ENCODE data around the gene BDP1.
"Not testable (repeated sequence)": the region's sequence is repeated elsewhere in the genome, so short reads cannot be mapped to it uniquely, and the experiment has no call there.

The BDP1 gene

GRCh38 chr5:71455427-71456361 lies at the start of gene BDP1:
Gene BDP1, plus strand, starts transcription at chr5:71455651. Its CDS starts 227 bp downstream, at chr5:71455878.
- DNase-seq: peak; percentile 91 to 99 (median 98)
- intact Hi-C loops (cut with DNase I): no loop called here

- intact Hi-C loops (cut with DNase I); DNase-seq: not testable (repeated sequence)
Measured at GRCh38 chr5:71410088-71410487, 45.4 kb upstream of the BDP1 start.

DNA sequence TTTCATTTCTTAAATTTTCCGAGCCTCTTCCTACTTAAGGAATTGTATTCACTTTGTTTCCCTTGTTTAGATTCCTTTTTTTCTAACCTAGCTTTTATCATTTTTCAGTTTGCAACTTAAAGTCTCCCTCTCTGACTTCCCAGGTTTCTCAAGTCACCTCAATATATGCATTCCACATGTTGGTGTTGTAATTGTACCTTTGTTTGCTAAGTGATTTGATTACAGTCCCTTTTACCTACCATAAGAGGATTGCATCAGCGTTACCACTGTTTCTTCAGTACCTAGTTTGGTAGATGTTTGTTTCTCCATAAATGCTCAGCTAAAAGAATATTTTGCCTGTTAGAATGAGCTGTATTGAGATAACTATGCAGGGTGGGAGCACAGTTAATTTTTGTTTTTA lies 39.8 kb upstream of the BDP1 start:
- intact Hi-C loops (cut with DNase I): not testable (repeated sequence)

DNA sequence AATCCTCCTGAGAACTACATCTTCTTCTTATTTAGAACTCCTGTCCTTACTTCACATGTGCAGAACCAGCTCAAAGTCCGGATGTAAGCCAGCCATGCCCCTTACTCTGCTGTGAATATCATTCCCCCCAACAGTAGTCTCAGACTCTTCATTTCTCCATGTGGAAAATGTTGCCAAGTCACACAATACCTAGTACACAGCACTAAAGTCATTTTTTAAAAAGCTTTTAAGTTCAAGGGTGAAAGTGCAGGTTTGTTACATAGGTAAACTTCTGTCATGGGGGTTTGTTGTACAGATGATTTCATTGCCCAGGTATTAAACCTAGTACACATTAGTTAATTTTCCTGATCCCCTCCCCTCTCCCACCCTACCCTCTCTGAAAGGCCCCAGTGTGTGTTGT lies 37.4 kb upstream of the BDP1 start:
- intact Hi-C loops (cut with DNase I); DNase-seq: not testable (repeated sequence)

More for the DNA sequence above, 39.8 kb upstream of the BDP1 start:
- not testable (repeated sequence) for DNase-seq

DNA sequence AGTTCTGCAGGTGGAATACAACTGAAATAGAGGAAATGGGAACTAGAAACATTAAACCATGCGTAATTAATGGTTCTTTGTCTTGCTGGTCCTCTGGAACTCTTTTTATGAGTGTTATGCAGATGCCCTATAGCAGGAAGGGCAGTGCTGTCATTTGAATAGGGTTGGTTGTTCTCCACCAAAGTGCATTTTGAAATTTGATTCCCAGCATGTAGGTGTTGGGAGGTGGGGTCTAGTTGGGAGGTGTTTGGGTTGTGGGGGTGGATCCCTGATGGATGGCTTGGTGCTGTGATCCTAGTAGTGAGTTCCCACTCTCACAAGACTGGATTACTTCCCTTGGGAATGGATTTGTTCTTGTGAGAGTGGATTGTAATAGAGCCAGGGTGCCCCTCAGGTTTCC lies 34.2 kb upstream of the BDP1 start:
- not testable (repeated sequence) for DNase-seq

DNA sequence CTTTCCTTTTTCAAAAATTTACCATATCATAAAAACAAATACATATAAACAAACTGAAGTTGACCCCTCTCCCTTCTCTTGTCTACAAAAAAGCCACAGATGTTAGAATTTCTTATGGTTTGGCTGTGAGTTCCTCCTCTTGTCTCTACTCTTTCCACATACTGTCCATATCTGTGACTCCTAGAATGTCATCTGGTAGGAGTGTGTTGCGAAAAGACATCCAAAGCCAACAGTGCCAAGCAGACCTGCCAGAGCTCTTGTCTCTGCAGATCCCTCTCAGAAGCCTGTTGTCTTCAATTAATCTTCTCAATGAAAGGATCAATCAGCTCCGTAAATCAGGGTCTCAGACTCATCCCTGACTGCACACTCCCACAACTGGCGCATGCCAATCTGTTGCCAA lies 31.6 kb upstream of the BDP1 start:
- intact Hi-C loops (cut with DNase I): not testable (repeated sequence)

More for the DNA sequence above, 34.2 kb upstream of the BDP1 start:
- intact Hi-C loops (cut with DNase I): not testable (repeated sequence)

GRCh38 chr5:71426686-71427474 lies 28.6 kb upstream of the BDP1 start:
- DNase-seq; intact Hi-C loops (cut with DNase I): not testable (repeated sequence)

More for the DNA sequence above, 31.6 kb upstream of the BDP1 start:
- DNase-seq: not testable (repeated sequence)

DNA sequence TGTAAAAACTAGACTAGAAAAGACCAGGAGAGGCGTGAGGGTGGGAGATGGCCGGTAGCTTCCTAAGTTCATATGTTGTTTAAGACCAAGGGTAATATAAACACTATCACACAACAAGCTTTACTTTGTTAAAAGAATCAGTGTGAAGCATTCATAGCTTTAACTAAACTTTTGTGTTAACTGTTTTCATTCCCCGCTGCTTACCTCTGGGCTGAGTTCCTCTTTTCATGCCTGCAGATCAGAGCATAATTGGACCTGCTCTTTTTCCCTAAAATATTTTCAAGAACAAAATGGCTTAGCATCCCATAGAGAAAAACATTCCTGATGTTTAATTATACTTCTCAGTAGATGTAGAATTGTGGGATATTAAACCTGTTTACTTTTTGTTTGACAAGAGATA lies 23.0 kb upstream of the BDP1 start:
- intact Hi-C loops (cut with DNase I); DNase-seq: not testable (repeated sequence)

DNA sequence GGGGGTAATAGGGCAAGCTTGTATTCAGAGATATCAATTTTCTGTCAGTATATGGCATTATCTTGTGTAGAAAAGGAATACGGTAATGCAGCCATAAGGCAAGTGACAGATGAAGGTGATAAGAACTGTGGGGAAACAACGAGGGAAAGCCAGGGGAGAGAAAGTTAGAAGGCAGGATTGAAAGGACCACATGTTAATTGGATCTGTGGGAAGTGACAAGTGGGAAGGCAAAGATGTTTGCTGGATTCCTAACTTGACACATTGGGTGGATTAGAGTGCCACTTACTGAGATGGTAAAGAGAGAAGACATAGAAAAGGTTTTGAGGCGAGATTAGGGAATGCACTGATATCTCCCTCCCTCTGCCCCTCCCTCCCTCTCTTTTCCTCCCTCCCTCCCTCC lies 20.6 kb upstream of the BDP1 start:
- DNase-seq; intact Hi-C loops (cut with DNase I): not testable (repeated sequence)

- intact Hi-C loops (cut with DNase I); DNase-seq: not testable (repeated sequence)
Measured at GRCh38 chr5:71441564-71441963, 13.9 kb upstream of the BDP1 start.

GRCh38 chr5:71443891-71444290 lies 11.6 kb upstream of the BDP1 start:
- DNase-seq; intact Hi-C loops (cut with DNase I): not testable (repeated sequence)

DNA sequence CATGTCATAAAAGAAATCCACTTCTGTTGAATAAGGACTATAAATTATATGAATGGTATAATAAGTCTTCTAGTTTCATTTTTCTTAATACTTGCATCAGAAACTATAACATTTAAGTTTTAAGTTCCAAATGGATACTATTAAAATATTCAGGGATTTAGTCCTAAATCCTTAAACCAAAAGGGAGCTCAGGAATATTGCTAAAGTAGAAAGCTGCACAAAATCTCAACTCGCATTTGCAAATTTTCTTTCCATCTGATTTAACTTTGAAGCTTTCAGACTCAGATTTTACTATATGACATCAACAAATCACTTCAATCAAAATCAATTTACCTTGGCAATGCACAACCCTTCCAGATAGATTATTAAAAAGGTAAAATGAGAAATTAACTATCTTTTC lies 10.4 kb upstream of the BDP1 start:
- intact Hi-C loops (cut with DNase I): not testable (repeated sequence)

GRCh38 chr5:71445523-71446152 lies 9.8 kb upstream of the BDP1 start:
- DNase-seq: peak in 14 of 42 donors; percentile 13 to 46 (median 22)
- intact Hi-C loops (cut with DNase I): not testable (repeated sequence)

More for the DNA sequence above, 10.4 kb upstream of the BDP1 start:
- DNase-seq: not testable (repeated sequence)

GRCh38 chr5:71446540-71447216 lies 8.8 kb upstream of the BDP1 start:
- DNase-seq; intact Hi-C loops (cut with DNase I): not testable (repeated sequence)

- intact Hi-C loops (cut with DNase I): not testable (repeated sequence)
- DNase-seq: peak; percentile 45 to 88 (median 73)
Measured at GRCh38 chr5:71447218-71447808, 8.1 kb upstream of the BDP1 start.

DNA sequence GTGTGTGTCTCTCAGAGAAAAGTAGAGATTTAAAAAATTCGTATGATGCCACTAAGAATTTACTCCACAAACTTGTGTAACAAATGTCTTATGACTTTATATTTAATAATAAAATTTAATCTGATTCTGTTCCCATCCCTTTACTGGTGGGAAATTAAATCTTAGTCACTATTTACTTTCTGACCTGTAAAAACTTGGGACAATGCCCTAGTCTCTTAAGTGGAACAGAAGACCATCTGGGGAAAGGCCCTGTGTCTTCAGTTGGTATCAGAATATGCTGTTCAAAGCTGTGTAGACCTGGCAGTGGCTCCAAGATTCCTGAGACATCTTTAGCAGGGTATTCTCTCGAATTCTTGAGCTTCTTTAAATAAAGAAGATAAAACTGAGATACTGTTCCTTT lies 2.6 kb upstream of the BDP1 start:
- no peak for DNase-seq
- intact Hi-C loops (cut with DNase I): no loop called here

GRCh38 chr5:71454913-71455312 lies 538 bp upstream of the BDP1 start:
- DNase-seq: no peak
- intact Hi-C loops (cut with DNase I): no loop called here

GRCh38 chr5:71456362-71456743 lies 902 bp downstream of the BDP1 start:
- intact Hi-C loops (cut with DNase I): no loop called here
- no peak for DNase-seq
